Right renal pelvis (tissue), 4 donors: Measurements from ENCODE around the gene RET. TPM values are rescaled to one million over a fixed set of nuclear protein-coding genes. Genes with fewer than 3 reads are reported as not detected.

Source experiments
- DNase-seq, 4 donors: peaks; one replicate each; pipeline ENCODE4 v3.0.0-alpha.2; 2013; ENCODE audit warnings: low read depth in 4 of 4, low spot score in 3 of 4, missing footprints in 1 of 4
- polyA plus RNA-seq, 4 donors: library from polyadenylated mRNA; unstranded; fragments of 120-200 nt; gene quantifications; one replicate each; pipeline ENCODE4 v1.2.1, GENCODE V29; 2013; ENCODE audit not compliant: insufficient read length in 4 of 4

Gene RET
- polyA plus RNA-seq, 4 donors, result 19.0 to 26.2 (median 25.9) TPM

- DNase-seq, result no peak
Observed at GRCh38 chr10:43060291-43060690, 16.6 kb upstream of the RET start.

GRCh38 chr10:43061331-43061730, 15.5 kb upstream of the RET start:
- no peak for DNase-seq

GRCh38 chr10:43061760-43062159, 15.1 kb upstream of the RET start:
- no peak for DNase-seq

- no peak for DNase-seq
Observed at GRCh38 chr10:43062402-43063160, 14.3 kb upstream of the RET start.

GRCh38 chr10:43064331-43065075, 12.4 kb upstream of the RET start:
- no peak for DNase-seq

- no peak for DNase-seq
Observed at GRCh38 chr10:43065234-43065633, 11.6 kb upstream of the RET start.

GRCh38 chr10:43065761-43066160, 11.1 kb upstream of the RET start:
- no peak for DNase-seq

GRCh38 chr10:43066481-43066880, 10.4 kb upstream of the RET start:
- DNase-seq, result no peak

- no peak for DNase-seq
Observed at GRCh38 chr10:43067391-43068135, 9.3 kb upstream of the RET start.

- no peak for DNase-seq
Observed at GRCh38 chr10:43068136-43068395, 8.8 kb upstream of the RET start.

GRCh38 chr10:43068471-43069210, 8.2 kb upstream of the RET start:
- DNase-seq, result no peak

- no peak for DNase-seq
Observed at GRCh38 chr10:43069211-43069515, 7.7 kb upstream of the RET start.

GRCh38 chr10:43069579-43069978, 7.3 kb upstream of the RET start:
- no peak for DNase-seq

GRCh38 chr10:43070121-43071085, 6.5 kb upstream of the RET start:
- DNase-seq, result no peak

- DNase-seq, result no peak
Observed at GRCh38 chr10:43071865-43072650, 4.8 kb upstream of the RET start.

- no peak for DNase-seq
Observed at GRCh38 chr10:43073191-43073590, 3.7 kb upstream of the RET start.

GRCh38 chr10:43073721-43074120, 3.1 kb upstream of the RET start:
- no peak for DNase-seq

- DNase-seq, result no peak
Observed at GRCh38 chr10:43074409-43074808, 2.5 kb upstream of the RET start.
